Fibroblast of lung (primary cell): ENCODE measurements around the gene SIAH3. TPM values are rescaled to one million over a fixed set of nuclear protein-coding genes. Genes with fewer than 3 reads are reported as not detected.
A peak's percentile ranks its signal among the peaks of the same experiment; 100 is the strongest.

Experiments used
- DNase-seq, 2 donors: peaks; one replicate each; pipeline versions ENCODE4 v3.0.0 to v3.0.0-alpha.2; 2010; ENCODE audit warnings: low read depth in 2 of 2
- H2AFZ ChIP-seq: 2 replicates; pipeline ENCODE4 v1.5.1; 2012; ENCODE audit warnings: low read length, control low read depth, inconsistent platforms
- H3K27ac ChIP-seq: 2 replicates; pipeline ENCODE4 v1.5.1; 2011; ENCODE audit warnings: low read length, control low read depth; ENCODE audit not compliant: insufficient read depth
- H3K27me3 ChIP-seq: 2 replicates; pipeline ENCODE4 v1.5.1; 2011; ENCODE audit warnings: mild to moderate bottlenecking, low read length; ENCODE audit not compliant: control insufficient read depth, insufficient read depth
- H3K36me3 ChIP-seq: 2 replicates; pipeline ENCODE4 v1.5.1; 2011; ENCODE audit warnings: low read length; ENCODE audit not compliant: control insufficient read depth, insufficient read depth
- H3K4me1 ChIP-seq: 2 replicates; pipeline ENCODE4 v1.5.1; 2011; ENCODE audit warnings: low read length; ENCODE audit not compliant: control insufficient read depth, insufficient read depth; ENCODE audit errors: extremely low read depth
- H3K4me2 ChIP-seq: 2 replicates; pipeline ENCODE4 v1.5.1; 2011; ENCODE audit warnings: low read length, control low read depth; ENCODE audit not compliant: insufficient read depth; ENCODE audit errors: extremely low read depth
- H3K4me3 ChIP-seq, 4 experiments: fragments of 200-600 bp in 1 of 4; sonication (generic) in 1 of 4; replicated peaks in 1 of 4; 2 replicates each; pipeline ENCODE4 v1.5.1; 2011 to 2016; ENCODE audit warnings: low read length in 4 of 4, low read depth in 3 of 4, mild to moderate bottlenecking in 3 of 4, control low read depth in 2 of 4, inconsistent platforms in 1 of 4, mixed read lengths in 1 of 4; ENCODE audit not compliant: insufficient read depth in 1 of 4; ENCODE audit errors: control extremely low read depth in 1 of 4
- H3K79me2 ChIP-seq: 2 replicates; pipeline ENCODE4 v1.5.1; 2012; ENCODE audit warnings: mild to moderate bottlenecking, low read length, inconsistent platforms; ENCODE audit not compliant: control insufficient read depth, insufficient read depth
- H3K9ac ChIP-seq: 2 replicates; pipeline ENCODE4 v1.5.1; 2011; ENCODE audit warnings: mild to moderate bottlenecking, low read length, control low read depth; ENCODE audit not compliant: insufficient read depth
- H3K9me3 ChIP-seq: 2 replicates; pipeline ENCODE4 v1.5.1; 2012; ENCODE audit warnings: low read depth, low read length; ENCODE audit not compliant: control insufficient read depth, insufficient read depth
- H4K20me1 ChIP-seq: 2 replicates; pipeline ENCODE4 v1.5.1; 2011; ENCODE audit warnings: low read length; ENCODE audit not compliant: control insufficient read depth, insufficient read depth; ENCODE audit errors: extremely low read depth
- EZH2 ChIP-seq: IDR thresholded peaks from 2 replicates; pipeline ENCODE4 v1.5.1; 2012; ENCODE audit warnings: low read length, control low read depth, mild to moderate bottlenecking; ENCODE audit errors: missing control alignments
- polyA plus RNA-seq, 2 donors: library from polyadenylated mRNA; depleted of rRNA in 1 of 2; stranded (reverse) in 1 of 2; unstranded in 1 of 2; fragments of >200 nt; gene quantifications; 2 replicates each; pipeline ENCODE4 v1.2.1, GENCODE V29; 2011 to 2012; ENCODE audit warnings: missing spikeins in 1 of 2
- total RNA-seq: library from RNA; depleted of rRNA; stranded (reverse); fragments of >200 nt; gene quantifications from 2 replicates; pipeline ENCODE4 v1.2.1, GENCODE V29; 2014
- TF ChIP-seq, protein P1 (sequence below), 2 donors: IDR thresholded peaks in 1 of 2; conservative IDR thresholded peaks in 1 of 2; 1 replicate in 1 of 2; 2 replicates in 1 of 2; pipeline ENCODE4 v1.5.1; 2011 to 2012; ENCODE audit warnings: low read length in 2 of 2, control low read depth in 1 of 2, inconsistent platforms in 1 of 2, low read depth in 1 of 2, mild to moderate bottlenecking in 1 of 2

Gene SIAH3
- total and polyA plus RNA-seq, 2 donors (not counting 1 experiment from before 2014, with no cell fraction given) = not detected

DNA sequence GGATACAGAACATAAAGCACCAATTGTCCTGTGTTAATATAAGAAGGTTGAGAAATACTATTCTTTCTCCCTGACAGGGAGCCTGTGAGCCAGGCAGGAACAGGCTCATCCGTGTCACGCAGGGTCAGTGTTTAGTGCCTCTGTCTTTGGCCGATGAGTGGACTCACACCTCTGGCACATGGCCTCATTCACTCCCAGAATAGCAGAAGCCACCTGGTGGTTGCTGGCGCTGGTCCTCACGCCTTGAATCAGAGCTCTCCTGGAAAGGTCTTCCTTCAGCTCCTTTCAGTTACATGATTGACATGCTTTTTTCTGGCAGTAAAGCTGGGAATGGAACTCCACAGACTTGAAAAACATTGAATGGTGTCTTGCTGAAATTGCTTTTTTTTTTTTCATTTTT lies 28.1 kb upstream of the SIAH3 start:
- Histone ChIP-seq H3K79me2 (no peaks in the 10 kb centered on the region), H3K27ac (no peak overlapping the region), H2AFZ (no peak overlapping the region), H3K4me3 (no peak overlapping the region), H4K20me1 (no peaks in the 10 kb centered on the region), H3K9ac (no peak overlapping the region), H3K9me3 (no peaks in the 10 kb centered on the region), H3K4me2 (no peak overlapping the region), H3K36me3 (no peaks in the 10 kb centered on the region), H3K4me1 (no peaks in the 10 kb centered on the region), H3K27me3 (peaks cover 4% of the 10 kb centered on the region)
- peak in 1 of 2 donors; percentile 15 for DNase-seq
- no peak for TF ChIP-seq EZH2
- TF ChIP-seq, protein P1, sequence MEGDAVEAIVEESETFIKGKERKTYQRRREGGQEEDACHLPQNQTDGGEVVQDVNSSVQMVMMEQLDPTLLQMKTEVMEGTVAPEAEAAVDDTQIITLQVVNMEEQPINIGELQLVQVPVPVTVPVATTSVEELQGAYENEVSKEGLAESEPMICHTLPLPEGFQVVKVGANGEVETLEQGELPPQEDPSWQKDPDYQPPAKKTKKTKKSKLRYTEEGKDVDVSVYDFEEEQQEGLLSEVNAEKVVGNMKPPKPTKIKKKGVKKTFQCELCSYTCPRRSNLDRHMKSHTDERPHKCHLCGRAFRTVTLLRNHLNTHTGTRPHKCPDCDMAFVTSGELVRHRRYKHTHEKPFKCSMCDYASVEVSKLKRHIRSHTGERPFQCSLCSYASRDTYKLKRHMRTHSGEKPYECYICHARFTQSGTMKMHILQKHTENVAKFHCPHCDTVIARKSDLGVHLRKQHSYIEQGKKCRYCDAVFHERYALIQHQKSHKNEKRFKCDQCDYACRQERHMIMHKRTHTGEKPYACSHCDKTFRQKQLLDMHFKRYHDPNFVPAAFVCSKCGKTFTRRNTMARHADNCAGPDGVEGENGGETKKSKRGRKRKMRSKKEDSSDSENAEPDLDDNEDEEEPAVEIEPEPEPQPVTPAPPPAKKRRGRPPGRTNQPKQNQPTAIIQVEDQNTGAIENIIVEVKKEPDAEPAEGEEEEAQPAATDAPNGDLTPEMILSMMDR (conservative IDR thresholded peaks at IDR 0.05 in 1 of 2, IDR thresholded peaks at IDR 0.05 in 1 of 2; ENCODE audit: low read depth in 1 of 2, low read length in 2 of 2) = no peak

DNA sequence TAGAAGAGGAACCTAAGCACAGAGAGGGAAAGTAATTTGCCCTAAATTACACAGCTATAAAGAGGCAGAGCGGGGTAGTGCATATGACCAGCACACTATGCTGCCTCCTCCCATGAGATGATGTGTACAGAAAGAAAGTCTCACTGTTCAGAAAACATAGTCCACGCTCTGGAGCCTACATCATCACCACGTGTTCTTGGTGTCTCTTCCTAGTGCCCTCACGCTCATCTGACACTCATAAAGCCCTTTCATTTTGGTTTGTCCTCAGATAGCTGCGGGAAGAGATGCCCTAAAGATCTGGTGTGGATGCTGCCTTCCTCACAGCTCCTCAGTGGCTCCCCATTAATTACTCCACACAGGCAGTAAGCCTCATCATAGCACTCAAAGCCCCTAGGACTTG lies 27.4 kb upstream of the SIAH3 start:
- Histone ChIP-seq H3K27me3 (peaks cover 4% of the 10 kb centered on the region), H4K20me1 (no peaks in the 10 kb centered on the region), H3K9ac (no peak overlapping the region), H3K4me3 (no peak overlapping the region), H2AFZ (no peak overlapping the region), H3K4me2 (no peak overlapping the region), H3K27ac (no peak overlapping the region), H3K36me3 (no peaks in the 10 kb centered on the region), H3K79me2 (no peaks in the 10 kb centered on the region), H3K4me1 (no peaks in the 10 kb centered on the region), H3K9me3 (no peaks in the 10 kb centered on the region)
- no peak for DNase-seq
- TF ChIP-seq, protein P1 (conservative IDR thresholded peaks at IDR 0.05 in 1 of 2, IDR thresholded peaks at IDR 0.05 in 1 of 2; ENCODE audit: low read depth in 1 of 2, low read length in 2 of 2) = no peak
- TF ChIP-seq EZH2 = no peak

DNA sequence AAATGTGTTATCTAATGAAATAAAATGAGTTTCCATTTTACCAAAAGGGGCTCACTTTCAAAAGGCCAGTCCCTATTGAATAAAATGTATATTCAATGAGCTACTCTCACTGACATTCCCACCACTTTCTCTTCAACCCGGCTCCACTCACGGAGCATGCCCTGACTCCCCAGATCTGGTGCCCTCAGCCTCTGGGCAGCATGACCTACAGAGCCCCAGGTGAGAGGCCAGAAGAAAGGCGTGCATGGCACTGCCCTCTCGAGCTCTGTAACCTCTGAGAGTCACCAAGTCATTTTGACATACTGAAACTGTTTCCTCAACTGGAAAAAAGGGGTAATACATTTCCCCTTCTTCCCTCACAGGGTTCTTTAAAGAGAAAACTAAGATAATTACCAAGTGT lies 25.2 kb upstream of the SIAH3 start:
- TF ChIP-seq EZH2 = no peak
- Histone ChIP-seq H3K36me3 (no peaks in the 10 kb centered on the region), H3K79me2 (no peaks in the 10 kb centered on the region), H3K4me1 (no peaks in the 10 kb centered on the region), H3K27me3 (peaks cover 4% of the 10 kb centered on the region), H2AFZ (no peak overlapping the region), H3K9ac (no peak overlapping the region), H3K9me3 (no peaks in the 10 kb centered on the region), H3K4me2 (no peak overlapping the region), H4K20me1 (no peaks in the 10 kb centered on the region), H3K27ac (no peak overlapping the region), H3K4me3 (no peak overlapping the region)
- no peak for DNase-seq
